AG10803 (cell line): ENCODE measurements around the gene LRCH1.

Experiments
- DNase-seq: peaks from one replicate; pipeline ENCODE4 v3.0.0; 2010; ENCODE audit warnings: low read depth
- H3K4me3 ChIP-seq: 2 replicates; pipeline ENCODE4 v1.5.1; 2011; ENCODE audit warnings: mild to moderate bottlenecking, low read length, control low read depth
- CTCF ChIP-seq: conservative IDR thresholded peaks from 2 replicates; pipeline ENCODE4 v1.5.1; 2011; ENCODE audit warnings: mild to moderate bottlenecking, low read length, control low read depth, inconsistent platforms

The LRCH1 gene

DNA sequence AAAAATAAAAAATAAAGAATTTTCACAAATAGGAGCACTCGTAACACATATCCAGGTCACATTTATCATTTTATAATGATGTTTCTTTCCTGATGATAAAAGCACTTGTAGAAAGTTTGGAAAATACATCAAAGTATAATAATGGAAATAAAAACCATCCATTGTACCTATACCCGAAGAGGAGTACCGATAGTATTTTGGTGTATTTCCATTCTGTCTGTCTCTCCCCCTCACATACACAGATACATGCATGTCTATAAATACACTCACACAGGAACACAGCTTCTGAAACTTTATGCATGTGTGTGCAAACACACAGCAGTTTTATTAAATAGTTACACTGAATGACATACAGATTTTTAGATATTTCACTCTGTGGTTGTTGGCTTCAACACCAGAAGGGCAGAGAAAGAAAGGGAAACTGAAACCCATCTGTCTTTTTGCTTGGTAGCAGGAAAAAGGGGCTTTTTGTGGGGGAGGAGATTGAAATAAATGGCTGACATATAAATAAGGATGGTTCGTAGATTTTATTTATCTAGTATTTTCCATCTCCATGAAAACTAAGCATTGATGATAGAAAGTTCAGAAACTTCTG, 114.8 kb downstream of the LRCH1 start:
- no peak for TF ChIP-seq CTCF
- H3K4me3 ChIP-seq, result peak overlapping the region; percentile 53
- no peak for DNase-seq

GRCh38 chr13:46668302-46668720, 115.3 kb downstream of the LRCH1 start:
- peak overlapping the region; percentile 53 for H3K4me3 ChIP-seq
- peak; percentile 91 for DNase-seq

GRCh38 chr13:46668931-46669525, 116.1 kb downstream of the LRCH1 start:
- TF ChIP-seq CTCF, result no peak
- no peak for DNase-seq
- no peak overlapping the region for H3K4me3 ChIP-seq

More at GRCh38 chr13:46668302-46668720, 115.3 kb downstream of the LRCH1 start:
- TF ChIP-seq CTCF, result no peak

GRCh38 chr13:46672338-46673090, 119.5 kb downstream of the LRCH1 start:
- no peak for DNase-seq
- no peak overlapping the region for H3K4me3 ChIP-seq
- TF ChIP-seq CTCF, result no peak

DNA sequence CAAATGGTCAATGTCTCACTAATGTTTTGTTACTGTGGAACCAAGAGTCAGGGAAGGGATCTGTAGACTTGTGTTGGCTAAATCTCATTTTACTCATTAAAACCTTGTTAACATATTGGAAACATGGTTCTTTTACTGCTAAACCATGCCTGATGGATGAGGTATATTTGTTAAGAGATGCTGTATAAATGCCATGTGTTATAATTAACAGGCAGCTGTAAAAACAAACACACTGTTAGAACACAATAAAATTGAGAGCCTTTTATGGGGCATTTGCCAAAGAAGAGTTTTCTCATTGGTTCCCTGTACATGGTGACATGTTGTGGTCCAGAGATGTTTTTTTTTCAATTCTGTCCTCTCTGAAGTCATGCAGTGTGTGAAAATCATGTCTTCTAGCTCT, 122.0 kb downstream of the LRCH1 start:
- H3K4me3 ChIP-seq, result no peak overlapping the region
- no peak for TF ChIP-seq CTCF
- no peak for DNase-seq

GRCh38 chr13:46676378-46676725, 123.4 kb downstream of the LRCH1 start:
- TF ChIP-seq CTCF, result no peak
- DNase-seq, result no peak

More at GRCh38 chr13:46676378-46676725, 123.4 kb downstream of the LRCH1 start:
- no peak overlapping the region for H3K4me3 ChIP-seq
